T47D (cell line): ENCODE data around the gene STT3B.

Experiments
- DNase-seq, 2 experiments: peaks; one replicate each; pipeline versions ENCODE4 v3.0.0 to v3.0.0-alpha.2; 2011 to 2012; ENCODE audit warnings: low read depth in 1 of 2, low spot score in 1 of 2
- JUND ChIP-seq: IDR thresholded peaks from 2 replicates; pipeline ENCODE4 v1.6.1; 2012; ENCODE audit warnings: low read depth
- in situ Hi-C: cut with HindIII; loops from 2 replicates; pipeline ENCODE4 v1.10.0; 2016; ENCODE audit warnings: low sequenced_read_pairs, low pct_unique_long_range_greater_than_20kb

The STT3B gene

GRCh38 chr3:31530039-31530959, 2.4 kb upstream of the STT3B start:
- no peak for TF ChIP-seq JUND
- in situ Hi-C loops: no loop called here
- no peak for DNase-seq

DNA sequence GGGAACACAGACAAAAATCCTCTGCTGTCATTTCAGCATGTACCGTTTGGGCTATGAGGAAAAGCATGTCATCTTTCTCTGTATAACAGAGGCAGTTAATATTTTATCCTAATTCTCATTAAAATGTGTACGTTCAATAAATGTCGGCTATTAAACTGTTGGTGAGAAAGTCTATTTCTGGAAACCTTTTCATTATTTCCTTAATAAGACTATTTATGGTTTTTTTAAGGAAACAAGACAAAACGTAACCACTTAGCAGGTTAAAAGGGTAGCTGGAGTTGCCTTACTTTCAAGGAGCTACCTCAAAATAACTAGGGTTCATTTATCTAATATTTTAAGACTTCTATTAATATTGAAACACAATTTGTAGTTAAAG, 1.8 kb upstream of the STT3B start:
- DNase-seq: no peak
- in situ Hi-C loops: no loop called here
- no peak for TF ChIP-seq JUND

- in situ Hi-C loops: no loop called here
- peak in 1 of 2 experiments; percentile 18 for DNase-seq
- TF ChIP-seq JUND: no peak
Measured at GRCh38 chr3:31531452-31531991, 1.2 kb upstream of the STT3B start.

DNA sequence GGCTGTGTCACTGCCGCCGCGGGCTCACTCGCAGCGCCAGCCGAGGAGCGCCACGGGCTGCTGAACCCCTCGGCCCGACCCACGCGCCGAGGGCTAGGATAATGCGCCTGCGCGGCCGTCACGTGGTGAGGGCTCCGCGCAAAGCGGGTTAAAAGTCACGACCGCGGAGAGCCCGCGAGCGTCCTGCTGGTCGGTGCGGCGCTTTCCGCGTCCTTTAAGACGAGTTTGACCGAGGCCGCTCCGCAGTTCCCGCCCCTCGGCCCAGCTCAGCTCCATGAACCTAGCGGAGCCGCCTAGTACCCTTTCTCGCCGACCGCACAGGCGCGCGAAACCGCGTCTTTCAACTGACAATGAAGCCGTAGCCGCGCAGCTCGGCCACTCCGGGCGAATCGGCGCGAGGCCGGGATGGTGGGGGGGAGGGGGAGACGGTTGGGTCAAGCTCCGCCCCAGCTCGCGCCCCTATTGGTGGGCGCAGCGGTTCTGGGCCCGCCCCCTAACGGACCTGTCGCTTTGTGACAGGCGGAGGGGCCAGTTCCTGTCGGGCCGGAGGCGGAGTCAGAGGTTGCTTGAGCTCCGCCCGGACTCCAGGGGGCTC, 636 bp upstream of the STT3B start:
- no peak for TF ChIP-seq JUND
- in situ Hi-C loops: no loop called here
- peak; percentile 95 to 99 for DNase-seq

DNA sequence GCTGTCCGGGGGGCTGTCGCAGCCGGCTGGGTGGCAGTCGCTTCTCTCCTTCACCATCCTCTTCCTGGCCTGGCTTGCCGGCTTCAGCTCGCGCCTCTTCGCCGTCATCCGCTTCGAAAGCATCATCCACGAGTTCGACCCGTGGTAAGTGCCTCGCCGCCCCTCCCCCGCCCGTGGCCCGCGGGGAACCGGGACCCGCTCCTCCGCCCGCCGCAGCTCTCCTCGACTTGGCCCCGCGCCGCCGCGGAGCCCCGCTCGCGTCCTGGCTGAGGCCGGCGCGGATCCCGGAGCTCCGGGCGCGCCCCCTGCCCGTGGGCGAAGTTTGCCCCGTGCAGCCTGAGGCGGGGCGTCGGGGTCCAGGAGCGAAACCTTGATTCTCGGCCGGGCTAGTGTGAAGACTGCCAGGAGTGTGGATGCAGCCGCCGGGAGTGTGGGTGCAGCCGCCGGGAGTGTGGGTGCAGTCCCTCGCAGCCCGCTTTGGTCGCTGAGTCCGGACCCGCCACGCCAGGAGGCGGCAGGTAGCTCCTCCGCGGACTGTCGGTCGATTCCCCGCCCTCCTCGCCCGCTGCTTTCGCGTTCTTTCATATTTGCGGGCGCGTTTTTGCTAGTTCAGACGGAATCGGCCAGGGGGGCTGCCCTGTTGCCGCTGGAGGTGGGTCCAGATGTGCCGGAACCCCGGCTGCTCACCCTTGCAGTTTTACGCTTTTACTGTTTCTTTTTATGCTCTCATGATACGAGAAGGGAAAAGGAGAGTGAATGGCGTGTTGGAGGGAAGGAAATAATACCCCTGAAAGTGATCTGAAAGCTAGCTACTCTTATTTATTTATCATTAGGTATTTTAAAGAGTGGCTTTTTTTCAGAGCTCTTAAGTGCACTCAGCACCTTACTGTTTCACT, 692 bp downstream of the STT3B start:
- TF ChIP-seq JUND: no peak
- DNase-seq: peak; percentile 21 to 36
- in situ Hi-C loops: no loop called here

DNA sequence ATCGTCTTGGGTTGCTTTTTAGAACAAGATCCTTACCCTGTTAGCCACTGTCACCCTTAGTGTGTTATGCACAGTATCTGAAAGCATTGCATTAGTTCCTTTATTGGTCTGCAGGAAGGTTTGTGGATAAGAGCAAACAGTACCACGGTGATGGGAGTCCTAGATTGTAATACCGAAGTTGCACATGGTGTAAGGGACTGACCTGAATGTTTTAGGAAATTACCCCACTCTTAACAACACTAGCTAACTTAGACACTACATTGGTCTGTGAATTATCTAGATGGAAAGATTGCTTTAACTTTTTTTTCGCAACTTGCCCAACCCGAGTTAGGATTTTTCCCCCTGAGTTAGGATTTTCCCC, 1.3 kb downstream of the STT3B start:
- in situ Hi-C loops: no loop called here
- DNase-seq: peak in 1 of 2 experiments; percentile 26
- TF ChIP-seq JUND: no peak

- in situ Hi-C loops: no loop called here
- TF ChIP-seq JUND: no peak
- DNase-seq: no peak
Measured at GRCh38 chr3:31536497-31536896, 3.8 kb downstream of the STT3B start.

- DNase-seq: no peak
- in situ Hi-C loops: no loop called here
- TF ChIP-seq JUND: no peak
Measured at GRCh38 chr3:31538801-31539200, 6.1 kb downstream of the STT3B start.

DNA sequence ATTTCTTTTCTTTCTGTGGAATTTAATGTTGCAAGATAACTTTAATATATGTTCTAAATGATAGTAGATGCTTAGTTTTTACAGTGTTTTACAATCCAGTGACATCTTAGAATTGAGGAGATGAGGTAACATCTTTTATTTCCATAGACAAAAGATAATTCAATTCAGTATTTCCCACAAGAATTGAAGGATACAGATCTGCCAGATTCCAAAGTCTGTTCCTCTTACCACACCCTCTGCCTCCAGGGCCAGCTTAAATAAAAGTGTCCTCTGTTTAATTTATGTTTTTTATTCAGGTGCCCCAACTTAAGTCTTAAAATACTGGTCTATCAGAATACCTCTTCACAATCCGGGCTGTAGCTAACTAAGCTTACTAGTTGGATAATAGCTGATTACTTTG, 6.5 kb downstream of the STT3B start:
- no peak for TF ChIP-seq JUND
- DNase-seq: no peak
- in situ Hi-C loops: no loop called here

DNA sequence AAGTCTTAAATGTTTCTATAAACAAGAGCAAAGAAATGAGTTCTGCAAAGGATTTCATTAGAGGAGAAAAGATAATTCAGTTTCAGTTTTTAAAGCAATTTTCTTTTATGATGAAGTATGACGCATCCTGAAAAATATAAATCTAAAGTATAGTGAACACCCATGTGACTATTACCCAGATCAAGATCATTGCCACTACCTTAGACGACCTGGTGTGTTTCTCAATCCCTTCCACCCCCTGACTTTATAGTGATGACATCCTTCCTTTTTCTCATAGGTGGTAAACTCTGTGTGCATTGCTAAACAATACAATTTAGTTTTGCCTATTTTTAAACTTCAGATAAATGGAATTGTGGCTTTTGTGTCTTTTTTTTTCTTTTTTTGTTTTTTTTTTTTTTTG, 8.4 kb downstream of the STT3B start:
- TF ChIP-seq JUND: no peak
- DNase-seq: no peak

GRCh38 chr3:31542246-31542645, 9.5 kb downstream of the STT3B start:
- no peak for DNase-seq
- no peak for TF ChIP-seq JUND
- in situ Hi-C loops: no loop called here

More for the DNA sequence above, 8.4 kb downstream of the STT3B start:
- in situ Hi-C loops: no loop called here

- in situ Hi-C loops: no loop called here
- no peak for DNase-seq
- TF ChIP-seq JUND: no peak
Measured at GRCh38 chr3:31543375-31543774, 10.7 kb downstream of the STT3B start.
